Smooth muscle cell (in vitro differentiated cells): ENCODE results near the gene SPATA46. TPM values are rescaled to one million over a fixed set of nuclear protein-coding genes. Genes with fewer than 3 reads are reported as not detected.

Experiments used
- DNase-seq: peaks from one replicate; lab custom pipeline; 2025; ENCODE audit not compliant: unreplicated experiment; lab: John Stamatoyannopoulos, UW
- H2AFZ ChIP-seq: fragments of 200-600 bp; sonication (generic); 2 replicates; pipeline ENCODE4 v1.6.0; 2016; ENCODE audit warnings: antibody characterized with exemption, low read depth, mild to moderate bottlenecking
- H3F3A ChIP-seq: fragments of 200-600 bp; sonication (generic); 2 replicates; pipeline ENCODE4 v1.6.0; 2017; ENCODE audit warnings: antibody characterized with exemption, low read depth
- H3K27ac ChIP-seq: fragments of 200-600 bp; sonication (generic); 2 replicates; pipeline ENCODE4 v1.5.1; 2016; ENCODE audit warnings: low read depth, mild to moderate bottlenecking
- H3K27me3 ChIP-seq: fragments of 200-600 bp; sonication (generic); 2 replicates; pipeline ENCODE4 v1.6.1; 2016; ENCODE audit warnings: low read depth, mild to moderate bottlenecking
- H3K36me3 ChIP-seq: fragments of 200-600 bp; sonication (generic); 2 replicates; pipeline ENCODE4 v1.5.1; 2016; ENCODE audit warnings: low read depth
- H3K4me1 ChIP-seq: fragments of 200-600 bp; sonication (generic); 2 replicates; pipeline ENCODE4 v1.5.1; 2016; ENCODE audit warnings: low read depth
- H3K4me2 ChIP-seq: fragments of 200-600 bp; sonication (generic); 2 replicates; pipeline ENCODE4 v1.6.0; 2016; ENCODE audit warnings: mild to moderate bottlenecking
- H3K4me3 ChIP-seq: fragments of 200-600 bp; sonication (generic); 2 replicates; pipeline ENCODE4 v1.5.1; 2016; ENCODE audit warnings: mild to moderate bottlenecking
- H3K79me2 ChIP-seq: fragments of 200-600 bp; sonication (generic); 2 replicates; pipeline ENCODE4 v1.6.0; 2016; ENCODE audit warnings: low read depth, mild to moderate bottlenecking
- H3K9ac ChIP-seq: fragments of 200-600 bp; sonication (generic); 2 replicates; pipeline ENCODE4 v1.6.0; 2016; ENCODE audit warnings: low read depth
- H3K9me3 ChIP-seq: fragments of 200-600 bp; sonication (generic); replicated peaks from 2 replicates; pipeline ENCODE4 v1.5.1; 2016; ENCODE audit warnings: low read depth
- H4K20me1 ChIP-seq: fragments of 200-600 bp; sonication (generic); 2 replicates; pipeline ENCODE4 v1.6.0; 2016; ENCODE audit warnings: low read depth
- WGBS: methylation state at CpG from one replicate; pipeline ENCODE4 v1.1.7; 2016; ENCODE audit warnings: low lambda C conversion rate; 5-methylcytosine and 5-hydroxymethylcytosine counted together
- polyA plus RNA-seq: library from polyadenylated mRNA; unstranded; fragments of >200 nt; fragmentation: Nextera tagmentation; extraction: Ambion mirVana; gene quantifications from 2 replicates; pipeline ENCODE4 v1.2.1, GENCODE V29; 2016
- total RNA-seq: library from RNA; depleted of rRNA; stranded (reverse); fragments of >200 nt; gene quantifications from 2 replicates; pipeline ENCODE4 v1.2.3, GENCODE V29; 2014
- TF ChIP-seq, protein P1 (sequence below): fragments of 200-600 bp; sonication (generic); IDR thresholded peaks from 2 replicates; pipeline ENCODE4 v1.5.1; 2017; ENCODE audit warnings: borderline replicate concordance, mild to moderate bottlenecking, antibody characterized with exemption; ENCODE audit not compliant: insufficient read depth, poor library complexity, severe bottlenecking

Gene SPATA46
- total and polyA plus RNA-seq, 2 experiments from 2014 or later: not detected

DNA sequence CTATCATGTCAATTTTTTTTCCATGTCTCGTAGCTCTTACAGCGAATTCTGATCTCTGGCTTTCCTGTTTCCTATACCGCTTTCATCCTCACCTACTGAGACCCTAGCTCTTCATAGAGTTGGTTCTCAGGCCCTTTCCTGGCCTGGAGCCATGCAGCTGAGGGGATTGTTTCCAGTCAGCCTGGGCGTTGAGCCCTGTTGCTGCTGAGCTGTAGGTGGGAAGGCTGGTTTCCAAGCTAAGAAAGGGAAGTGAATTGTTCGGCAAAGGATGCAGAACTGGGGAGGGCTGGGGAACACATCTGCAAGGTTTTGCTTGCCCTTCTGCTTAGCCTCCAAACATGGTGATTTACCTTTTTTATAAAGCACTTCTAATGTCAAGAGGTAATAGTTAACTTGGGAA lies 41.5 kb downstream of the SPATA46 start:
- H2AFZ ChIP-seq: no peak overlapping the region
- no peaks in the 10 kb centered on the region for H4K20me1 ChIP-seq
- H3K4me1 ChIP-seq: no peaks in the 10 kb centered on the region
- H3K9me3 ChIP-seq: no peaks in the 10 kb centered on the region
- no peak overlapping the region for H3K9ac ChIP-seq
- no peak overlapping the region for H3K4me3 ChIP-seq
- no peaks in the 10 kb centered on the region for H3F3A ChIP-seq
- no peaks in the 10 kb centered on the region for H3K79me2 ChIP-seq
- H3K27ac ChIP-seq: no peak overlapping the region
- no peak overlapping the region for H3K4me2 ChIP-seq
- no peaks in the 10 kb centered on the region for H3K36me3 ChIP-seq
- no peak for DNase-seq
- no peaks in the 10 kb centered on the region for H3K27me3 ChIP-seq
- TF ChIP-seq, protein P1, sequence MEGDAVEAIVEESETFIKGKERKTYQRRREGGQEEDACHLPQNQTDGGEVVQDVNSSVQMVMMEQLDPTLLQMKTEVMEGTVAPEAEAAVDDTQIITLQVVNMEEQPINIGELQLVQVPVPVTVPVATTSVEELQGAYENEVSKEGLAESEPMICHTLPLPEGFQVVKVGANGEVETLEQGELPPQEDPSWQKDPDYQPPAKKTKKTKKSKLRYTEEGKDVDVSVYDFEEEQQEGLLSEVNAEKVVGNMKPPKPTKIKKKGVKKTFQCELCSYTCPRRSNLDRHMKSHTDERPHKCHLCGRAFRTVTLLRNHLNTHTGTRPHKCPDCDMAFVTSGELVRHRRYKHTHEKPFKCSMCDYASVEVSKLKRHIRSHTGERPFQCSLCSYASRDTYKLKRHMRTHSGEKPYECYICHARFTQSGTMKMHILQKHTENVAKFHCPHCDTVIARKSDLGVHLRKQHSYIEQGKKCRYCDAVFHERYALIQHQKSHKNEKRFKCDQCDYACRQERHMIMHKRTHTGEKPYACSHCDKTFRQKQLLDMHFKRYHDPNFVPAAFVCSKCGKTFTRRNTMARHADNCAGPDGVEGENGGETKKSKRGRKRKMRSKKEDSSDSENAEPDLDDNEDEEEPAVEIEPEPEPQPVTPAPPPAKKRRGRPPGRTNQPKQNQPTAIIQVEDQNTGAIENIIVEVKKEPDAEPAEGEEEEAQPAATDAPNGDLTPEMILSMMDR: no peak
- WGBS: 97% methylated on average over 5 of the region's 5 CpGs

DNA sequence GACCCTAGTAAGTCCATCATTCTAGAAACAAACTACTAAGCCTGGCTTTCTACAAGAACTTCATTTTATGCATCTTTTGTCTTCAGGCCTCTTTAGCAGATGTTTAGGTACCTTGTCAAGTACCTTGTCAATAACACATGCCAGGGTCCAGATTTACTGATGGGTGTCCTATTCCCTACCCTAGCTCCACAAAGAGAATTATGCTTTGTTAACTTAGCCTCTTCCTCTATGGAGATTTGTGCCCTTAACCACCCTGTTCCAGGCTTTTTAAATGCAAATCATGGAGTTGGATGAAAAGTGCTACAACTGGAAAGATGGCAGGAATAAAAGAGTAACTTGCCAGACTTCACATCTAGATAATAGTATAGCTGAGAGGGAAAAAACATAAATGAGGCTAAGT lies 42.7 kb downstream of the SPATA46 start:
- Histone ChIP-seq H3K79me2 (no peaks in the 10 kb centered on the region), H3K4me2 (no peak overlapping the region), H3K9me3 (no peaks in the 10 kb centered on the region), H3K27me3 (peaks cover 4% of the 10 kb centered on the region), H3K36me3 (no peaks in the 10 kb centered on the region), H2AFZ (no peak overlapping the region), H3F3A (no peaks in the 10 kb centered on the region), H4K20me1 (no peaks in the 10 kb centered on the region), H3K27ac (no peak overlapping the region), H3K4me3 (no peak overlapping the region), H3K9ac (no peak overlapping the region), H3K4me1 (no peaks in the 10 kb centered on the region)
- no peak for DNase-seq
- TF ChIP-seq, protein P1: no peak

DNA sequence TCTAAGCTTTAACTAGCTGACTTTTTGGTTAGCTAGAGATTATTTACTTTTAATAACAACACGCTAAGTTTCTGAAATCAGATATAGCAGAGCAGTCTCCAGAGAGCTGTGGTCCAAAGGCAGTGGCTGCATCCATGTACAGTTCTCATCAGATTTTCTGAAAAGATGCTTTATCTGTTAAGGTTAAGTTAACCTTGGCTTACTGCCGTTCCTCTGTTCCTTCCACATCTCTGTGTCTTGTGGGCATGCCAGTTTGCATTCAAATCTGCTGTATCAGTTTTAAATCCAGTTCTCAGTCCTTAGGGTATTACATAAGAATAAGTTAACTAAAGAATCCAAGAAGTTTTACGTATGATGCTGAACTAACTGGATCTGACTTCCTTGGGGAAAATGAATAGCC lies 46.8 kb downstream of the SPATA46 start:
- Histone ChIP-seq H3K27ac (no peak overlapping the region), H3F3A (no peaks in the 10 kb centered on the region), H3K4me2 (no peak overlapping the region), H3K79me2 (no peaks in the 10 kb centered on the region), H3K4me3 (no peak overlapping the region), H3K9ac (no peak overlapping the region), H3K36me3 (no peaks in the 10 kb centered on the region), H3K27me3 (peaks cover 4% of the 10 kb centered on the region), H3K9me3 (no peaks in the 10 kb centered on the region), H4K20me1 (no peaks in the 10 kb centered on the region), H2AFZ (no peak overlapping the region), H3K4me1 (no peaks in the 10 kb centered on the region)
- TF ChIP-seq, protein P1: no peak
- DNase-seq: no peak
- 60% methylated on average over 3 of the region's 3 CpGs for WGBS

DNA sequence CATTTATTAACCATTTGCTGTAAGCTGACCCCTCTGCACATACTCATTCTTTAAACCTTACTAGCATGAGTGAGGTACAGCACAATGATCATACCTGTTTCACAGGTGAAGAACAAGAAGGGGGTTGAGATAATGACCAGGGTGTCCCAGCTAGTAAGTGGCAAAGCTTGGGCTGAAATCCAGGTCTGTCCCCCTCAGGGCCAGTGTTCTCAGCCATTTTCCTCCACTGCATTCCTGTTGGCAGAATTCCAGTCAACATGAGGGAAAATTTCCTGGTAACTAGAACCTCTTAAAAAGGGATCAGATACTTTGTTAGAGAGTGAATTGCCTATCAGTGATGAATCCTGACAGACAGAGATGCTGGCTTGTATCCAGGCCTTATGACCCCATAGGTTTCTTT lies 48.1 kb downstream of the SPATA46 start:
- H2AFZ ChIP-seq: no peak overlapping the region
- H3K4me1 ChIP-seq: no peaks in the 10 kb centered on the region
- H3K36me3 ChIP-seq: no peaks in the 10 kb centered on the region
- H3K27me3 ChIP-seq: peaks cover 4% of the 10 kb centered on the region
- no peak overlapping the region for H3K4me3 ChIP-seq
- H3F3A ChIP-seq: no peaks in the 10 kb centered on the region
- no peak for DNase-seq
- no peaks in the 10 kb centered on the region for H3K79me2 ChIP-seq
- H3K9me3 ChIP-seq: no peaks in the 10 kb centered on the region
- H3K9ac ChIP-seq: no peak overlapping the region
- TF ChIP-seq, protein P1: no peak
- no peak overlapping the region for H3K27ac ChIP-seq
- H4K20me1 ChIP-seq: no peaks in the 10 kb centered on the region
- H3K4me2 ChIP-seq: no peak overlapping the region
